Ishikawa (cell line): ENCODE measurements around the gene KIAA1755.

Experiments
- CEBPB ChIP-seq: IDR thresholded peaks from 2 replicates; pipeline ENCODE4 v1.6.1; 2012
- CREB1 ChIP-seq: IDR thresholded peaks from 2 replicates; pipeline ENCODE4 v1.6.1; 2012; ENCODE audit warnings: low read depth
- EP300 ChIP-seq: IDR thresholded peaks from 2 replicates; pipeline ENCODE4 v1.6.1; 2012; ENCODE audit warnings: borderline replicate concordance
- MAX ChIP-seq: IDR thresholded peaks from 2 replicates; pipeline ENCODE4 v1.6.1; 2012
- NFIC ChIP-seq: IDR thresholded peaks from 2 replicates; pipeline ENCODE4 v1.6.1; 2012
- RAD21 ChIP-seq: IDR thresholded peaks from 2 replicates; pipeline ENCODE4 v1.6.1; 2012; ENCODE audit warnings: low read depth
- REST ChIP-seq: IDR thresholded peaks from 2 replicates; pipeline ENCODE4 v1.6.1; 2012; ENCODE audit warnings: low read depth, mild to moderate bottlenecking
- TAF1 ChIP-seq: IDR thresholded peaks from 2 replicates; pipeline ENCODE4 v1.6.1; 2012; ENCODE audit warnings: low read depth, mild to moderate bottlenecking
- TEAD4 ChIP-seq: IDR thresholded peaks from 2 replicates; pipeline ENCODE4 v1.6.1; 2012
- ZBTB7A ChIP-seq: IDR thresholded peaks from 2 replicates; pipeline ENCODE4 v1.6.1; 2012; ENCODE audit warnings: low read depth

- TF ChIP-seq CEBPB (no peak), EP300 (no peak), TAF1 (no peak), NFIC (no peak), REST (no peak), TEAD4 (no peak), MAX (no peak), CREB1 (no peak), RAD21 (no peak), ZBTB7A (no peak)
These were observed 45.8 kb upstream of the KIAA1755 start for GRCh38 chr20:38306379-38306778.
